GM20431 (cell line): Measurements from ENCODE around the gene PITPNC1.
"Not testable (repeated sequence)": the region's sequence is repeated elsewhere in the genome, so short reads cannot be mapped to it uniquely, and the experiment has no call there.

Source experiments
- in situ Hi-C: fragments of 300-500 bp; cut with MseI, MboI; formaldehyde crosslinking; loops from one replicate; pipeline ENCODE4 v1.15.0; 2020; ENCODE audit warnings: low sequenced_read_pairs; ENCODE audit not compliant: unreplicated experiment

PITPNC1 gene

DNA sequence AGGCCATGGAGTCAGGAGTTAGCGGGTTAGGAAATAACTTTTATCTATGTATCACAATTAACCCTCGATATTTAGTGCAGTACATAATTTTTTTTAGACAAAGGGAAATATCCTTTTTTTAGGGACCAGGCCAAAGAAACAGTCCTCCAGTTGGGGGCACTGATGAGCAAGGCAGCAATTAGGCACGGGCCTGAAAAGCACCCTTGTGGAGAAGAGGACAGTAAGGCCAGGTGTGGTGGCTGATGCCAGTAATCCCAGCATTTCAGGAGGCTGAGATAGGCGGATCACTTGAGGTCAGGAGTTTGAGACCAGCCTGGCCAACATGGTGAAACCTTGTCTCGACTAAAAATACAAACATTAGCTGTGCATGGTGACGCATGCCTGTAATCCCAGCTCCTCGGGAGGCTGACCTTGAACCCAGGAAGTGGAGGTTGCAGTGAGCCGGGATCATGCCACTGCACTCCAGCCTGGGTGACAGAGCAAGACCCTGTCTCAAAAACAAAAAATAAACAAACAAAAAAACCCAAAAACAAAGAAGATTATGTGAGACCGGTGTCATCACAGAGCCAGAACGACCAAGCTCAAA, 182.4 kb downstream of the PITPNC1 start:
- in situ Hi-C loops: no loop called here

- in situ Hi-C loops: no loop called here
Observed at GRCh38 chr17:67562005-67562404, 184.9 kb downstream of the PITPNC1 start.

DNA sequence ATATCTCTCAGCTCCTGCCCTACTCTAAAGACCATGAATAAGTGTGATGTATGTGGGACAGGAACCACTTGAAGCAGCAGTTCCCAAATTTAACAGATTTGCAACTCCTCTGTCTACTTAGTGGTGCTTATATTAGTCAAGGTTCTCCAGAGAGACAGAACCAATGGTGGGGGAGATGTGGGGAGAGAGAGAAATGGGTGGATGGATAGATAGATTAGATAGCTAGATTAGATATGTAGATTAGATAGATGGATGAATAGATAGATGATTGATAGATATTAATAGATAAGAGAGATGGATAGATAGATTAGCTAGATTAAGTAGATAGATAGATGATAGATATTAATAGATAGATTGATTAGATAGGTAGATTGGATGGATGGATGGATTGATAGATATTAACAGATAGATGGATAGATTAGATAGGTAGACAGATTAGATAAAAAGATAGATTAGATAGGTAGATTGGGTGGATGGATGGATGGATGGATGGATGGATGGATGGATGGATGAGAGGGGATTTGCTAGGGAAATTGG, 186.7 kb downstream of the PITPNC1 start:
- in situ Hi-C loops: no loop called here

- in situ Hi-C loops: no loop called here
Observed at GRCh38 chr17:67565068-67565467, 188.0 kb downstream of the PITPNC1 start.

DNA sequence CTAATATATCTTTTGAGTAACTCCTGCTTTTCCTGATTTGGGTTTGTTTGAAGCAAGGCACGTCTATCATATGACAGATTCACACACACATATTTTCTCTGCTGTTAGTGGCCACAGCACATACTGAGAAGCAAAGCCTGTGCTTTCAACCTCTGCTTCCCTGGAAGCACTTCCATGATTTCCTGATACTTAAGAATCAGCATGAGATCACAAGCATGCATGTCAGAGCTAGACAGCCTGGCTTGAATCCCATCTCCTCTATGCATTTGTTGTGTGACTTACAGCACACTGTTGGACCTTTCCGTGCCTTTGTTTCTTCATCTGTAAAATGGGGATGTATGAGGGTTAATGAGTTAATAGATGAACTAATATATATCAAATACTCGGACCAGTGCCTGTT, 189.6 kb downstream of the PITPNC1 start:
- in situ Hi-C loops: no loop called here

DNA sequence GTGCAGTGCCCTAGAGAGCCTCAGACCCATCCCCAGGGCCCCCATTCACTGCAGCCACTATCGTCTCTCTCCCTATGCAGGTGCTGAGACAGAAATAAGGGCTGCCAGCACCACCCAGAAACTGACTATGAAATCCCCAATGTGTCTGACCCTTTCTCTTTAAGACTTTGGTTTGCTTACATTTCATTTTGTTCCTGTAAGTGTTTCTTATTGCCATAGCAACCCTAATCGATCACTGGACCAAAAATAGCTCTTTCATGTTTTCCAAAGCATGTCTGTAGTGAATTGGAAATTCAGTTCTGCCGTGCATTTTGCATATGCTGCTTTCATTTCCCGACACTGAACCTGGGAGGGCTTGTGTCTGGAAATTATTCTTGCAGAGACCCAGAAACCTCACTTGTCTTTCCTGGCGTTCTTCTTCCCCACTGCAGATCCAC, 192.0 kb downstream of the PITPNC1 start:
- in situ Hi-C loops: no loop called here

GRCh38 chr17:67569873-67570272, 192.8 kb downstream of the PITPNC1 start:
- in situ Hi-C loops: no loop called here

DNA sequence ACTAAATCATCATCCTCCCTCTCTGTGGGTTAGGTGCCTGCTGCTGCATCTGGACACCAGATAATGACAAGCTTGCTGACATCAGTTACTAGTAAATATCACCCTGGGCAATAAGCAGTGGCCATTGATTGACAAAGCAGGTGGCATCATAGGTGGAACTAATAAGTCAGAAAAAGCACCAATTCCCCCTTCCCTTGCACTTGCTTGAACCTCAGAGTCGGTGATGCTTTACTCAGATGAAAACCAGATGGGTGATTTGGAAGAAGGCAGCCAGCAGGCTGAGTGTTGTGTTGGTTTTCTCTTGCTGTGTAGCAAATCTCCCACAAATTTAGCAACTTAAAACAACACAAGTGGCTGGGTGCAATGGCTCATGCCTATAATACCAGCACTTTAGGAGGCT, 193.7 kb downstream of the PITPNC1 start:
- in situ Hi-C loops: no loop called here

GRCh38 chr17:67571478-67571877, 194.4 kb downstream of the PITPNC1 start:
- in situ Hi-C loops: no loop called here

DNA sequence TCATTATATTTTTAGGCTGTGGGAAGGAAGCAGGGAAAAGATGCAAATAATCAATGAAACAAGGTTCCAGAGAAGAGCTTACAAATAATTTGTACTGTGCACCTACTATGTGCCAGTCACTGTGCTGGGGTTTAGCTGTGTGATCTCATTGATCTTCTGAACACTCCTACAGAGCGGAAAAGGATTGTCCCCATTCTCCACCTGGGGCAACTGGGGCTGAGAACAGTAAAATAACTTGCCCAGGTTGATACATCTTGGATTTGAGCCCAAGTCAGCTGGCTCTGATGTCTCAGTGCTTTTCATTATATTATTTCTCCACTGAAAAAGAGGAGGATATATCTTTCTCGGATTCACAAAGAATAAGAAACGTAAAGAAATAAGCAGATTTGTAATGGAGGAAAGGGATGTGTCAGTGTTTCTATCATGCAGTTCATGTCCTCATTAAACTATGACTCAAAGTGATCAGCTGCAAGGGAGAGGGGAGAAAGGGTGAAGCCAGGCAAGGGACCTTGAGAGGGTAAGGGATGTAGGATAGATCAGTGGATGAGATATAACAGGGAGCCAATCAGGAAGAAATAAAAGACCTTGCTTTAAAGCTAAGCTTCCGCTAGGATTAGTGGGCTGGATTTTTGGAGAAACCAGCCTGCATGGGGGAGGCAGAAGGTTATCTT, 197.0 kb downstream of the PITPNC1 start:
- in situ Hi-C loops: no loop called here

DNA sequence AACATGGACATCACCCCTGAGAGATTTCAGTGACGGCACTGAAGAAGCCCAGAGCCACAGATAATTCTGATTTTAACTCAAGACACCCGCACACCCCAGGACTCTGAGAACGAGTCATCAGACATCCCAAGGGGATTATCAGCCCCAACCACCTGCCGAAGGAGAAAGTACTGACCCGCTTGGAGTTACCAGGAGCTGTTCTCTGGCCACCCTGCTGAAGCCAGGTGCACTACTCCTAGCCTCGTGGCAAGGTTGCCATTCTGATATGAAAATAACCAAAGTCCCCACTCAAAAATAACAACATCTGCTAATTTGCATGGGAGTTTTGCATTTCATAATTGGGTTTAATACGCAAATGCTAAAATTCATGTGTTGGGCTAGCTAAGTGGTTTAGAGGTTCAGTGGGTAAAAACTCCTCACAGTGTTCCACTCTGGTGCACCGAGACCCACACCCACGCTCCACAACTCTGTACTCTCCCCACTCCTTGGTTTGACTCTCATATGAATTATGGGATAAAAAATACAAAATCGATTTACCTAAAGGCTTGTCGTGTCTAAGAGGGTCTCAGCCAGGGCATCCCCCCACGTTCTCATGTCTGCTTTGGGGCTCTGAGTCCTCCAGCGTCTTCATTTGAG, 197.7 kb downstream of the PITPNC1 start:
- in situ Hi-C loops: no loop called here

- in situ Hi-C loops: no loop called here
Observed at GRCh38 chr17:67575325-67575724, 198.2 kb downstream of the PITPNC1 start.

DNA sequence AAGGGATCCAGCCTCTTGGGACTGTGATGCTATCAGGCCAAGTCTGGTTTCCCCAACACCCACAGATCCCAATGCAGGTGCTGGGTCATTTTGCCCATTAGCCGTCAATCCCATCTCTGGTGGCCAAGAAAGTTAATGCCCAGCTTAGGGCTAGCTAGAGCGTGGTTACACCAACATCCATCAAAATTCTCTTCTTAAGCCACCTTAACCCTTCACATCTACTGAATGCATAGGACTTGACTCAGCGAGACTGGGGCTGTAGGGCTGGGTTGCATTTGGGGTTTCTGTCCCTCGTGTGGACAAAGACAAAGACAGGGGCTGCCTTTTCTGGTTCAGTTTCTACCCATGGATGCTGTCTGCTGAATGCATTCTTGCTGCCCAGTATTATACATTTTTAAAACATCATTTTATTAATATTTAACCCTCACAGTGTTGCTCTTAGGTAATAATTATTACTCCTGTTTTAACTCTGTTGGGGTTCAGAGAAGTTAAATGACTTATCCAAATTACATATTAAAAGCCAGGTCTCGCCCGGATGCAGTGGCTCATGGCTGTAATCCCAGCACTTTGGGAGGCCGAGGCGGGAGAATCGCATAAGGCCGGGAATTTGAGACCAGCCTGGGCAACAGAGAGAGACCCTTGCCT, 199.5 kb downstream of the PITPNC1 start:
- in situ Hi-C loops: no loop called here

DNA sequence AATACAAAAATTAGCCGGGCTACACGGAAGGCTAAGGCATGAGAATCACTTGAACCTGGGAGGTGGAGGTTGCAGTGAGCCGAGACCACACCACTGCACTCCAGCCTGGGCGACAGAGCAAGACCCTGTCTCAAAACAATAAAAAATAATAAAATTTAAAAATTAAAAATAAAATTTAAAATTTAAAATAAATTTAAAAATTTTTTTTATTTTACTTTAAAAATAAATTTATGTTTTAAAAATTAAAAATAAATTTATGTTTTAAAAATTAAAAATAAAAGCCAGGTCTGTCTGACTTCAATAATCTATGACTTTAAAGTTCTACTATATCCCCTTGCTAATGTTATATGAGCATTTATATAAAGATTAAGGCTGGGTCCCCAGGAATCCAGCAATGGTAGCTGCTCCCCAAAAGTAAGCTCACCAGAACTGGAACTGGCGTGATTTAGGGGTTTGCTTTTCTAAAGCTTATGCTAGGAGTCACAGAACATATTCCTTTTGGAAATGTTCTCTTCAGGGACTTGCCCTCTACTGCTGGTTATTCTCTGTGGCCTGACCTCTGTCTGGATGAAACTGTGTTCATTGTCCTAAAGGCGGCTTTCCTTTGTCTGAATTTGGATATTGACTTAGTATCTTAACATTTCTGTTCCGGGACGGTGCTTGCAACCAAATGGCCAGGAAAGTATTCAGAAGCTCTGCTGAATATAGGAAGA, 200.5 kb downstream of the PITPNC1 start:
- in situ Hi-C loops: no loop called here

DNA sequence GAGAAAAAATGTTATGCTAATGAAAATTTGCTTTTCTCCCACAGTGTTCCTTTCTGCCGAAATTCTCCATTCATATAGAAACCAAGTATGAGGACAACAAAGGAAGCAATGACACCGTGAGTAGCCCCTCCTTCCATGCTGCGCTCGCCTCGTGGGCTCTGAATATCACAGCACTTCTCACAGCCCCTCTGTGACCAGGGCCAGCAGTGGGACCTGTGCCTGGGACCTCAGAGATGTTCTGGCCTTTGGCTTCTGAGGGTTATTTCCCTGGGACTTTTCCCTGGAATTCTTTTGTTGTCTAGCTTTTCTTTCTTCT, 201.0 kb downstream of the PITPNC1 start:
- in situ Hi-C loops: no loop called here

DNA sequence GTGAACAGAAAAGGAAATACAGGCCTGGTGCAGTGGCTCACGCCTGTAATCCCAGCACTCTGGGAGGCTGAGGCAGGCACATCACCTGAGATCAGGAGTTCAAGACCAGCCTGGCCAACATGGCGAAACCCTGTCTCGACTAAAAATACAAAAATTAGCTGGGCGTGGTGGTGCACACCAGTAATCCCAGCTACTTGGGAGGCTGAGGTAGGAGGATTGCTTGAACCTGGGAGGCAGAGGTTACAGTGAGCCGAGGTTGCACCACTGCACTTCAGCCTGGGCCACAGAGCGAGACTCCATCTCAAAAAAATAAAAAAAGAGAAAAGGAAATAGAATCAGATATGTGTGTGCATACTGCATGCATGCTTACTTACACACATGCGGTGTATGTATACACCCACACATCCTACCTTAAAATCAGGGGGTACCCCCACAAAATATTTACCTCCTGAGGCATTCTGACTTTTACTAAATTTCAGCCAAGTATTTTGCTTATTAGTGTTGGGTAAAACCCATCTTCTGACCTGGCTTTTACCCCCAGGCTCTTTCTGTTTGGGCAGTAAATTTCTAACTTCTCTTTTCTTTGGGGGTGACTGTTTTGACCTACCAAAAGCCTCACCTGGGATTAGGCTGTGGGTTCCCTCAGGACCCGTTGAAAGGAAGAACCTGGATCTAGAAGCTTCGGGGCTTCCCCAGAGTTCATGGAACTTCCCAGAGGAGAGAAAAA, 201.8 kb downstream of the PITPNC1 start:
- in situ Hi-C loops: not testable (repeated sequence)

DNA sequence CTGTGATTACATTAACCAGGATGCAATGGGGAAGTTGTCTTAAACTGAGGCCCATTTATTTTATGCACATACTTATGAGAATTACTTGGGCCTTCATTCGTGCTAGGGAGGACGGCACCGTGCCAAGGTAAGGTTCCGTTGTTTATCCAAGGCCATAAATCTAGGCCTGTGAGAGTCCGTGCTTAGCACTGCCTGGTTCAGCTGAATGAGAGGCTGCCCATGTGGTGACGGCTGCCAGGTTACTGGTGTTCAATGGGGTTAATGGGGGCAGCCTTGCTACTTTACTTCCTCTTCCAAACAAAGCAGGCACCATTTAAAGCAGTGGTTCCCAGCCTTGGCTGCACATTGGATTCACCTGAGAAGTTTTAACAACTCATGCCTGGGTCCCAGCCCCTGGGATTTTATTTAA, 205.6 kb downstream of the PITPNC1 start:
- in situ Hi-C loops: no loop called here

DNA sequence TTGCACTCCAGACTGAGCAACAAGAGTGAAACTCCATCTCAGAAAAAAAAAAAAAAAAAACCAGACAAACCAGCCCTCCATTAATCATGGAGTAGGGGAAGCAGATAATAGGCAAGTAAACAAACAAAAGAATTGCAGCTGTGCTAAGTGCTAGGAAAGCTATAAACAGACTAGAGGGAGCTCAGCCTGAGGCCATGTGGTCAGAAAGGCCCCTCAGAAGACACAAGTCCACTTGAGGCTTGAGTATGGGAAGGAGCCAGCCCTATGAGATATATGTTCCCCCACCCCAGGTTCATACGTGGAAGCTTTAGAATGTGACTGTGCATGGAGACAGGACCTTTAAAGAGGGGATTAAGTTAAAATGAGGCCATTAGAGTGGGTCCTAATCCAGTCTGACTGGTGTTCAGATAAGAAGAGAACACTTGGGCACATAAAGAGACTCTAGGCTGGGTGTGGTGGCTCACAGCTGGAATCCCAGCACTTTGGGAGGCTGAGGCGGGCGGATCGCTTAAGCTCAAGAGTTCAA, 208.1 kb downstream of the PITPNC1 start:
- in situ Hi-C loops: no loop called here

GRCh38 chr17:67588326-67588725, 211.2 kb downstream of the PITPNC1 start:
- in situ Hi-C loops: no loop called here
